K562 (cell line): ENCODE results near the gene MGP. TPM values are rescaled to one million over a fixed set of nuclear protein-coding genes. Genes with fewer than 3 reads are reported as not detected.

ENCODE experiments used
- ETS2 ChIP-seq: IDR thresholded peaks from 2 replicates; pipeline ENCODE4 v1.6.1; 2016; ENCODE audit warnings: borderline replicate concordance, missing genetic modification characterization, mild to moderate bottlenecking, moderate library complexity, missing compliant biosample characterization; ENCODE audit not compliant: poor library complexity, severe bottlenecking
- HCFC1 ChIP-seq: IDR thresholded peaks from 2 replicates; pipeline ENCODE4 v1.6.1; 2012; ENCODE audit warnings: low read depth, low read length, improper control_type of control experiment
- MAFF ChIP-seq: IDR thresholded peaks from 2 replicates; pipeline ENCODE4 v1.6.1; 2012; ENCODE audit warnings: low read length, improper control_type of control experiment
- MCM3 ChIP-seq: fragments of 450-650 bp; IDR thresholded peaks from 2 replicates; pipeline ENCODE4 v1.6.1; 2016
- POLR3G ChIP-seq: IDR thresholded peaks from 2 replicates; pipeline ENCODE4 v1.6.1; 2011; ENCODE audit not compliant: insufficient read length, insufficient replicate concordance; ENCODE audit errors: extremely low read depth
- RFX5 ChIP-seq: IDR thresholded peaks from 2 replicates; pipeline ENCODE4 v1.6.1; 2011; ENCODE audit warnings: low read depth, mild to moderate bottlenecking, improper control_type of control experiment, low read length
- SMAD1 ChIP-seq: fragments of 150-350 bp; IDR thresholded peaks from 2 replicates; pipeline ENCODE4 v1.6.1; 2014; ENCODE audit warnings: low read length, low read depth; ENCODE audit not compliant: partially characterized antibody
- U2AF1 ChIP-seq: fragments of 200-400 bp; formaldehyde crosslinking; optimal IDR thresholded peaks from 2 replicates; pipeline ENCODE3; 2017; ENCODE audit warnings: mild to moderate bottlenecking, low read depth, low read length, moderate library complexity
- ZFP30 ChIP-seq: fragments of 250-450 bp; sonication (Bioruptor Pico); IDR thresholded peaks from 2 replicates; pipeline ENCODE4 v1.8.0; 2022; ENCODE audit warnings: moderate library complexity, mild to moderate bottlenecking, inconsistent platforms, borderline replicate concordance
- ZKSCAN1 ChIP-seq: fragments of 150-350 bp; IDR thresholded peaks from 2 replicates; pipeline ENCODE4 v1.6.1; 2016; ENCODE audit warnings: low read depth, low read length
- ZNF384 ChIP-seq: IDR thresholded peaks from 2 replicates; pipeline ENCODE4 v1.6.1; 2012; ENCODE audit warnings: low read depth, low read length, improper control_type of control experiment
- ZNF551 ChIP-seq: fragments of 250-450 bp; sonication (Bioruptor Pico); IDR thresholded peaks from 2 replicates; pipeline ENCODE4 v1.5.0; 2021; ENCODE audit warnings: mild to moderate bottlenecking, moderate library complexity
- ZNF830 ChIP-seq: fragments of 250-450 bp; sonication (Bioruptor Pico); IDR thresholded peaks from 2 replicates; pipeline ENCODE4 v1.5.0; 2021; ENCODE audit warnings: mild to moderate bottlenecking
- polyA plus RNA-seq, 8 experiments: library from polyadenylated mRNA; depleted of rRNA in 4 of 8; stranded (reverse) in 5 of 8; unstranded in 3 of 8; fragments of >200 nt; fragmentation: Nextera tagmentation in 2 of 8; fragmentation: Illumina TruSeq in 1 of 8; extraction: Ambion mirVana in 2 of 8; extraction: Trizol in 1 of 8; gene quantifications; 2 replicates each; pipeline versions ENCODE4 v1.2.1 to v1.2.3, GENCODE V29; 2011 to 2014; ENCODE audit warnings: inconsistent platforms in 1 of 8, missing spikeins in 1 of 8
- total RNA-seq, 7 experiments: library from RNA; depleted of rRNA in 6 of 7; stranded (reverse); fragments of >200 nt in 6 of 7; fragmentation: Illumina TruSeq in 2 of 7; extraction: Trizol in 2 of 7; gene quantifications; 2 replicates each; pipeline versions ENCODE4 v1.2.1 to v1.2.3, GENCODE V29; 2011 to 2021; ENCODE audit warnings: low replicate concordance in 1 of 7
- TF ChIP-seq, protein P1 (sequence below), 2 experiments: fragments of 450-650 bp; formaldehyde crosslinking in 1 of 2; IDR thresholded peaks; 2 replicates each; pipeline versions ENCODE4 v1.4.0 to v1.6.1; 2014 to 2020; ENCODE audit warnings: mild to moderate bottlenecking in 2 of 2, borderline replicate concordance in 1 of 2, low read depth in 1 of 2
- TF ChIP-seq, protein P2 (sequence below): fragments of 450-650 bp; IDR thresholded peaks from 2 replicates; pipeline ENCODE4 v1.6.1; 2017; ENCODE audit warnings: antibody characterized with exemption
- TF ChIP-seq, protein P3 (sequence below), 2 experiments: fragments of 200-800 bp in 1 of 2; sonication (Bioruptor generic) in 1 of 2; sonication (generic) in 1 of 2; formaldehyde crosslinking in 1 of 2; IDR thresholded peaks in 1 of 2; conservative IDR thresholded peaks in 1 of 2; 2 replicates each; pipeline versions ENCODE4 v1.5.0 to v1.6.1; 2016 to 2020; ENCODE audit warnings: missing compliant biosample characterization in 1 of 2, missing genetic modification characterization in 1 of 2, missing genetic modification reagents in 1 of 2

The MGP gene
- total and polyA plus RNA-seq, 9 of the 15 experiments (the other 6 are each of a cell fraction or from before 2014, with no cell fraction given) = 1.2 TPM; not detected in 8

DNA sequence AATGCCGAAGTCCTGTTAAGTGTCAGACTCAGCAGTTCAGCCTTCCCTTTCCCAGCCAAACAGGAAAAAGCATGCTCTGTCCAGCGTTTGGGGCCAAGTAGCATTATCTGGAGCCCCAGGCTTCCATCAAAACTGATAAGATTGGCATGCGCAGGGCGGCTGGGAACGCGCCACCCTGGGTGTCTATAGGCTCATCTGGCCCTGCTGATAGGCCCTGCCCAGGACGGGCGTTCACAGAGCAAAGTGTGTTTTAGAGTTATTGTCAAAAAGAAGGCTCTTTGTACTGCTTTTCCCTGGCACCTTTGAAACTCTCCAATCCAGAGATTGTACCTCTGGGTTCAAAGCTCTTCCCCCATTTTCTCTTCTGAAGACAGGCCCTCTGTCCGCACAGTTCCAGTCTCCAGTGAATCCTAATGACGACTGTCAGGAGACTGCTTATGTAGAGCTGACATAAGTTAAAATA, 42.2 kb downstream of the MGP start, which contains the start of gene ART4 (continued):
- TF ChIP-seq, protein P1, sequence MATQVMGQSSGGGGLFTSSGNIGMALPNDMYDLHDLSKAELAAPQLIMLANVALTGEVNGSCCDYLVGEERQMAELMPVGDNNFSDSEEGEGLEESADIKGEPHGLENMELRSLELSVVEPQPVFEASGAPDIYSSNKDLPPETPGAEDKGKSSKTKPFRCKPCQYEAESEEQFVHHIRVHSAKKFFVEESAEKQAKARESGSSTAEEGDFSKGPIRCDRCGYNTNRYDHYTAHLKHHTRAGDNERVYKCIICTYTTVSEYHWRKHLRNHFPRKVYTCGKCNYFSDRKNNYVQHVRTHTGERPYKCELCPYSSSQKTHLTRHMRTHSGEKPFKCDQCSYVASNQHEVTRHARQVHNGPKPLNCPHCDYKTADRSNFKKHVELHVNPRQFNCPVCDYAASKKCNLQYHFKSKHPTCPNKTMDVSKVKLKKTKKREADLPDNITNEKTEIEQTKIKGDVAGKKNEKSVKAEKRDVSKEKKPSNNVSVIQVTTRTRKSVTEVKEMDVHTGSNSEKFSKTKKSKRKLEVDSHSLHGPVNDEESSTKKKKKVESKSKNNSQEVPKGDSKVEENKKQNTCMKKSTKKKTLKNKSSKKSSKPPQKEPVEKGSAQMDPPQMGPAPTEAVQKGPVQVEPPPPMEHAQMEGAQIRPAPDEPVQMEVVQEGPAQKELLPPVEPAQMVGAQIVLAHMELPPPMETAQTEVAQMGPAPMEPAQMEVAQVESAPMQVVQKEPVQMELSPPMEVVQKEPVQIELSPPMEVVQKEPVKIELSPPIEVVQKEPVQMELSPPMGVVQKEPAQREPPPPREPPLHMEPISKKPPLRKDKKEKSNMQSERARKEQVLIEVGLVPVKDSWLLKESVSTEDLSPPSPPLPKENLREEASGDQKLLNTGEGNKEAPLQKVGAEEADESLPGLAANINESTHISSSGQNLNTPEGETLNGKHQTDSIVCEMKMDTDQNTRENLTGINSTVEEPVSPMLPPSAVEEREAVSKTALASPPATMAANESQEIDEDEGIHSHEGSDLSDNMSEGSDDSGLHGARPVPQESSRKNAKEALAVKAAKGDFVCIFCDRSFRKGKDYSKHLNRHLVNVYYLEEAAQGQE (IDR thresholded peaks at IDR 0.05; ENCODE audit: borderline replicate concordance) = peak; percentile 58; the same call in 1 of the 2 replicates
- TF ChIP-seq, protein P1 (CRISPR knock-in tag; IDR thresholded peaks at IDR 0.05; ENCODE audit: low read depth) = no peak
- TF ChIP-seq SMAD1 = no peak
- no peak for TF ChIP-seq HCFC1
- TF ChIP-seq, protein P2, sequence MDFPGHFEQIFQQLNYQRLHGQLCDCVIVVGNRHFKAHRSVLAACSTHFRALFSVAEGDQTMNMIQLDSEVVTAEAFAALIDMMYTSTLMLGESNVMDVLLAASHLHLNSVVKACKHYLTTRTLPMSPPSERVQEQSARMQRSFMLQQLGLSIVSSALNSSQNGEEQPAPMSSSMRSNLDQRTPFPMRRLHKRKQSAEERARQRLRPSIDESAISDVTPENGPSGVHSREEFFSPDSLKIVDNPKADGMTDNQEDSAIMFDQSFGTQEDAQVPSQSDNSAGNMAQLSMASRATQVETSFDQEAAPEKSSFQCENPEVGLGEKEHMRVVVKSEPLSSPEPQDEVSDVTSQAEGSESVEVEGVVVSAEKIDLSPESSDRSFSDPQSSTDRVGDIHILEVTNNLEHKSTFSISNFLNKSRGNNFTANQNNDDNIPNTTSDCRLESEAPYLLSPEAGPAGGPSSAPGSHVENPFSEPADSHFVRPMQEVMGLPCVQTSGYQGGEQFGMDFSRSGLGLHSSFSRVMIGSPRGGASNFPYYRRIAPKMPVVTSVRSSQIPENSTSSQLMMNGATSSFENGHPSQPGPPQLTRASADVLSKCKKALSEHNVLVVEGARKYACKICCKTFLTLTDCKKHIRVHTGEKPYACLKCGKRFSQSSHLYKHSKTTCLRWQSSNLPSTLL = no peak
- no peak for TF ChIP-seq MAFF
- TF ChIP-seq, protein P3, sequence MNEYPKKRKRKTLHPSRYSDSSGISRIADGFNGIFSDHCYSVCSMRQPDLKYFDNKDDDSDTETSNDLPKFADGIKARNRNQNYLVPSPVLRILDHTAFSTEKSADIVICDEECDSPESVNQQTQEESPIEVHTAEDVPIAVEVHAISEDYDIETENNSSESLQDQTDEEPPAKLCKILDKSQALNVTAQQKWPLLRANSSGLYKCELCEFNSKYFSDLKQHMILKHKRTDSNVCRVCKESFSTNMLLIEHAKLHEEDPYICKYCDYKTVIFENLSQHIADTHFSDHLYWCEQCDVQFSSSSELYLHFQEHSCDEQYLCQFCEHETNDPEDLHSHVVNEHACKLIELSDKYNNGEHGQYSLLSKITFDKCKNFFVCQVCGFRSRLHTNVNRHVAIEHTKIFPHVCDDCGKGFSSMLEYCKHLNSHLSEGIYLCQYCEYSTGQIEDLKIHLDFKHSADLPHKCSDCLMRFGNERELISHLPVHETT (CRISPR knock-in tag; conservative IDR thresholded peaks at IDR 0.05 in 1 of 2, IDR thresholded peaks at IDR 0.05 in 1 of 2) = no peak
- TF ChIP-seq ZKSCAN1 = 0 out of 2 replicates have a peak, but pooled peaks have one; percentile 25
- no peak for TF ChIP-seq MCM3
- TF ChIP-seq POLR3G = no peak
- TF ChIP-seq ETS2 = no peak
- TF ChIP-seq ZFP30 (CRISPR knock-in tag) = no peak
- TF ChIP-seq U2AF1 = no peak
- TF ChIP-seq ZNF384 = no peak
- TF ChIP-seq ZNF551 = no peak
- TF ChIP-seq ZNF830 (CRISPR knock-in tag) = no peak
- no peak for TF ChIP-seq RFX5
